Measurements from ENCODE around the gene EHHADH. TPM values are rescaled to one million over a fixed set of nuclear protein-coding genes. Genes with fewer than 3 reads are reported as not detected.

Gene EHHADH
- total and polyA plus RNA-seq, 9 of the 15 experiments (the other 6 are each of a cell fraction or from before 2014, with no cell fraction given): 3.6 to 6.4 (median 5.4) TPM

DNA sequence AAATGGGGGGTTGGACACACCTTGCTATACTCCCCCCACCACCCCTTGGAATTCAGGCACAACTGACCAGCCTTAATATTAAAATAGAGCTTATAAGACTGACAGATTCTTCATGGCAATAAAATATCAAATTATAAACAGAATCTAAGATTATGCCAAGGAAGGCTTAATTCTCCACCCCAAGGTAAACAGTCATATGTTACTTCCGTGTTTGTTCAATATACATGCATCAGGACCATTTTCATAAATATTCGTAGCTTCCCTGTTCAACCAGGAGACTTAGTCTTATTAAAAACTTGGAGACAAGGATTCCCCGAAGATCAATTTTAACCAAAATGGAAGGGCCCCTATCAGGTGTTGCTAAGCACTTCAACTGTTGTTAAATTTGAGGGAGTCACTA lies 13.3 kb upstream of the EHHADH start:
- FAIRE-seq: no peak
- intact Hi-C loops (cut with micrococcal nuclease): no loop called here

More for the DNA sequence above, 13.3 kb upstream of the EHHADH start:
- Histone ChIP-seq H2AFZ (ENCODE audit: low read depth, low read length) (peak overlapping the region; percentile 1; the same call in 1 of the 2 replicates), H3K4me1 (replicated peaks in 1 of 2; ENCODE audit: control insufficient read depth in 2 of 2, insufficient read depth in 2 of 2, low read length in 2 of 2) (peaks cover 4 to 10% of the 10 kb centered on the region in 2 experiments; a peak in 3 of 5 replicates), H3K27me3 (ENCODE audit: control insufficient read depth in 2 of 2, insufficient read depth in 2 of 2, low read length in 2 of 2) (no peaks in the 10 kb centered on the region), H3K36me3 (ENCODE audit: control insufficient read depth, insufficient read depth, low read length) (no peaks in the 10 kb centered on the region), H4K20me1 (replicated peaks; ENCODE audit: control insufficient read depth, insufficient read depth, low read length) (no peaks in the 10 kb centered on the region), H3K4me2 (ENCODE audit: insufficient read depth, low read length) (no peak overlapping the region), H3K79me2 (ENCODE audit: control insufficient read depth, insufficient read depth, low read length) (no peaks in the 10 kb centered on the region), H3K4me3 (no peak overlapping the region), H3K9ac (ENCODE audit: insufficient read depth in 1 of 2, low read depth in 2 of 2, low read length in 2 of 2) (no peak overlapping the region), H3K9me1 (ENCODE audit: control insufficient read depth, insufficient read depth, low read length) (no peaks in the 10 kb centered on the region), H3K27ac (ENCODE audit: extremely low read depth, low read depth, low read length) (no peak overlapping the region), H3K9me3 (replicated peaks; ENCODE audit: control insufficient read depth, insufficient read depth, low read depth, low read length) (no peaks in the 10 kb centered on the region)
- ATAC-seq: no peak
- 55% methylated on average over 3 of the region's 3 CpGs for WGBS (ENCODE audit: insufficient coverage, low coverage, missing lambda C conversion rate)
- in situ Hi-C loops (cut with MboI): no loop called here
- BruUV-seq (replicated peaks): no TSS peak
- DNase-seq (ENCODE audit: extremely low read depth in 1 of 4, low spot score in 3 of 4): no peak
- TF ChIP-seq, protein P1, sequence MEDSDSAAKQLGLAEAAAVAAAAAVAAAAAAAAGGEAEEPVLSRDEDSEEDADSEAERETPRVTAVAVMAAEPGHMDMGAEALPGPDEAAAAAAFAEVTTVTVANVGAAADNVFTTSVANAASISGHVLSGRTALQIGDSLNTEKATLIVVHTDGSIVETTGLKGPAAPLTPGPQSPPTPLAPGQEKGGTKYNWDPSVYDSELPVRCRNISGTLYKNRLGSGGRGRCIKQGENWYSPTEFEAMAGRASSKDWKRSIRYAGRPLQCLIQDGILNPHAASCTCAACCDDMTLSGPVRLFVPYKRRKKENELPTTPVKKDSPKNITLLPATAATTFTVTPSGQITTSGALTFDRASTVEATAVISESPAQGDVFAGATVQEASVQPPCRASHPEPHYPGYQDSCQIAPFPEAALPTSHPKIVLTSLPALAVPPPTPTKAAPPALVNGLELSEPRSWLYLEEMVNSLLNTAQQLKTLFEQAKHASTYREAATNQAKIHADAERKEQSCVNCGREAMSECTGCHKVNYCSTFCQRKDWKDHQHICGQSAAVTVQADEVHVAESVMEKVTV (CRISPR knock-in tag; IDR thresholded peaks at IDR 0.05): no peak
- TF ChIP-seq, protein P2, sequence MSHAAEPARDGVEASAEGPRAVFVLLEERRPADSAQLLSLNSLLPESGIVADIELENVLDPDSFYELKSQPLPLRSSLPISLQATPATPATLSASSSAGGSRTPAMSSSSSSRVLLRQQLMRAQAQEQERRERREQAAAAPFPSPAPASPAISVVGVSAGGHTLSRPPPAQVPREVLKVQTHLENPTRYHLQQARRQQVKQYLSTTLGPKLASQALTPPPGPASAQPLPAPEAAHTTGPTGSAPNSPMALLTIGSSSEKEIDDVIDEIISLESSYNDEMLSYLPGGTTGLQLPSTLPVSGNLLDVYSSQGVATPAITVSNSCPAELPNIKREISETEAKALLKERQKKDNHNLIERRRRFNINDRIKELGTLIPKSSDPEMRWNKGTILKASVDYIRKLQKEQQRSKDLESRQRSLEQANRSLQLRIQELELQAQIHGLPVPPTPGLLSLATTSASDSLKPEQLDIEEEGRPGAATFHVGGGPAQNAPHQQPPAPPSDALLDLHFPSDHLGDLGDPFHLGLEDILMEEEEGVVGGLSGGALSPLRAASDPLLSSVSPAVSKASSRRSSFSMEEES (CRISPR knock-in tag; IDR thresholded peaks at IDR 0.05): no peak
- TF ChIP-seq POLR3G (IDR thresholded peaks at IDR 0.05; ENCODE audit: extremely low read depth, insufficient read length, insufficient replicate concordance): no peak
- TF ChIP-seq CHCHD3 (CRISPR knock-in tag; IDR thresholded peaks at IDR 0.05): no peak
- TF ChIP-seq SREBF2 (CRISPR knock-in tag; IDR thresholded peaks at IDR 0.05): no peak
- TF ChIP-seq, protein P3, sequence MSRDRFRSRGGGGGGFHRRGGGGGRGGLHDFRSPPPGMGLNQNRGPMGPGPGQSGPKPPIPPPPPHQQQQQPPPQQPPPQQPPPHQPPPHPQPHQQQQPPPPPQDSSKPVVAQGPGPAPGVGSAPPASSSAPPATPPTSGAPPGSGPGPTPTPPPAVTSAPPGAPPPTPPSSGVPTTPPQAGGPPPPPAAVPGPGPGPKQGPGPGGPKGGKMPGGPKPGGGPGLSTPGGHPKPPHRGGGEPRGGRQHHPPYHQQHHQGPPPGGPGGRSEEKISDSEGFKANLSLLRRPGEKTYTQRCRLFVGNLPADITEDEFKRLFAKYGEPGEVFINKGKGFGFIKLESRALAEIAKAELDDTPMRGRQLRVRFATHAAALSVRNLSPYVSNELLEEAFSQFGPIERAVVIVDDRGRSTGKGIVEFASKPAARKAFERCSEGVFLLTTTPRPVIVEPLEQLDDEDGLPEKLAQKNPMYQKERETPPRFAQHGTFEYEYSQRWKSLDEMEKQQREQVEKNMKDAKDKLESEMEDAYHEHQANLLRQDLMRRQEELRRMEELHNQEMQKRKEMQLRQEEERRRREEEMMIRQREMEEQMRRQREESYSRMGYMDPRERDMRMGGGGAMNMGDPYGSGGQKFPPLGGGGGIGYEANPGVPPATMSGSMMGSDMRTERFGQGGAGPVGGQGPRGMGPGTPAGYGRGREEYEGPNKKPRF (IDR thresholded peaks at IDR 0.05; ENCODE audit: low read depth, low read length): no peak
- TF ChIP-seq, protein P4, sequence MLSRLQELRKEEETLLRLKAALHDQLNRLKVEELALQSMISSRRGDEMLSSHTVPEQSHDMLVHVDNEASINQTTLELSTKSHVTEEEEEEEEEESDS (CRISPR knock-in tag; IDR thresholded peaks at IDR 0.05): no peak
- no peak for TF ChIP-seq NFXL1 (CRISPR knock-in tag; IDR thresholded peaks at IDR 0.05)
- no peak for TF ChIP-seq ZNF778 (CRISPR knock-in tag; IDR thresholded peaks at IDR 0.05)
- TF ChIP-seq, protein P5, sequence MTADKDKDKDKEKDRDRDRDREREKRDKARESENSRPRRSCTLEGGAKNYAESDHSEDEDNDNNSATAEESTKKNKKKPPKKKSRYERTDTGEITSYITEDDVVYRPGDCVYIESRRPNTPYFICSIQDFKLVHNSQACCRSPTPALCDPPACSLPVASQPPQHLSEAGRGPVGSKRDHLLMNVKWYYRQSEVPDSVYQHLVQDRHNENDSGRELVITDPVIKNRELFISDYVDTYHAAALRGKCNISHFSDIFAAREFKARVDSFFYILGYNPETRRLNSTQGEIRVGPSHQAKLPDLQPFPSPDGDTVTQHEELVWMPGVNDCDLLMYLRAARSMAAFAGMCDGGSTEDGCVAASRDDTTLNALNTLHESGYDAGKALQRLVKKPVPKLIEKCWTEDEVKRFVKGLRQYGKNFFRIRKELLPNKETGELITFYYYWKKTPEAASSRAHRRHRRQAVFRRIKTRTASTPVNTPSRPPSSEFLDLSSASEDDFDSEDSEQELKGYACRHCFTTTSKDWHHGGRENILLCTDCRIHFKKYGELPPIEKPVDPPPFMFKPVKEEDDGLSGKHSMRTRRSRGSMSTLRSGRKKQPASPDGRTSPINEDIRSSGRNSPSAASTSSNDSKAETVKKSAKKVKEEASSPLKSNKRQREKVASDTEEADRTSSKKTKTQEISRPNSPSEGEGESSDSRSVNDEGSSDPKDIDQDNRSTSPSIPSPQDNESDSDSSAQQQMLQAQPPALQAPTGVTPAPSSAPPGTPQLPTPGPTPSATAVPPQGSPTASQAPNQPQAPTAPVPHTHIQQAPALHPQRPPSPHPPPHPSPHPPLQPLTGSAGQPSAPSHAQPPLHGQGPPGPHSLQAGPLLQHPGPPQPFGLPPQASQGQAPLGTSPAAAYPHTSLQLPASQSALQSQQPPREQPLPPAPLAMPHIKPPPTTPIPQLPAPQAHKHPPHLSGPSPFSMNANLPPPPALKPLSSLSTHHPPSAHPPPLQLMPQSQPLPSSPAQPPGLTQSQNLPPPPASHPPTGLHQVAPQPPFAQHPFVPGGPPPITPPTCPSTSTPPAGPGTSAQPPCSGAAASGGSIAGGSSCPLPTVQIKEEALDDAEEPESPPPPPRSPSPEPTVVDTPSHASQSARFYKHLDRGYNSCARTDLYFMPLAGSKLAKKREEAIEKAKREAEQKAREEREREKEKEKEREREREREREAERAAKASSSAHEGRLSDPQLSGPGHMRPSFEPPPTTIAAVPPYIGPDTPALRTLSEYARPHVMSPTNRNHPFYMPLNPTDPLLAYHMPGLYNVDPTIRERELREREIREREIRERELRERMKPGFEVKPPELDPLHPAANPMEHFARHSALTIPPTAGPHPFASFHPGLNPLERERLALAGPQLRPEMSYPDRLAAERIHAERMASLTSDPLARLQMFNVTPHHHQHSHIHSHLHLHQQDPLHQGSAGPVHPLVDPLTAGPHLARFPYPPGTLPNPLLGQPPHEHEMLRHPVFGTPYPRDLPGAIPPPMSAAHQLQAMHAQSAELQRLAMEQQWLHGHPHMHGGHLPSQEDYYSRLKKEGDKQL (CRISPR knock-in tag; IDR thresholded peaks at IDR 0.05; ENCODE audit: borderline replicate concordance): no peak
- no peak for TF ChIP-seq GABPB2 (CRISPR knock-in tag; conservative IDR thresholded peaks at IDR 0.05)
- ChIA-PET POLR2A (interaction anchor here (1.3 kb wide), 1 partner anchor 13 kb away, joined by 4 read pairs; no protein-coding TSS in a partner anchor), CTCF (ENCODE audit: low intra/inter-chr PET ratio) (no interaction called here)

All from K562 (cell line).